ENCODE results near the gene CD55.

Gene CD55

GRCh38 chr1:207328004-207328403 lies 6.5 kb downstream of the CD55 start:
- DNase-seq (ENCODE audit: low spot score), result no peak
- no peak for FAIRE-seq

- DNase-seq (ENCODE audit: low spot score), result no peak
- no peak for FAIRE-seq
Measured at GRCh38 chr1:207328908-207329440, 7.5 kb downstream of the CD55 start.

DNA sequence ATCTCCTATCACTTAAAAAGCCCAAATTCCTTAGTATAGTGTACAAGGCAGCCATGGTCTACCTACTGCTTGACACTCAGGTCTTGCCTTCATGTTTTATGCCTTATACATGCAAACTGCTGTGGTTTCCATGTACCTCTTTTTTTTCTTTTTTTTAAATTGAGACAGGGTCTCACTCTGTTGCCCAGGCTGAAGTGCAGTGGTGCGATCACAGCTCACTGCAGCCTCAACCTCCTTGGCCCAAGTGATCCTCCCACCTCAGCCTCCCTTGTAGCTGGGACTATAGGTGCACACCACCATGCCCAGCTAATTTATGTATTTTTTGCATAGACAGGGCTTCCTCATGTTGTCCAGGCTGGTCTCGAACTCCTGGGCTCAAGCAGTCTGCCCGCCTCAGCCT lies 8.0 kb downstream of the CD55 start:
- FAIRE-seq, result no peak
- DNase-seq (ENCODE audit: low spot score), result no peak

GRCh38 chr1:207330011-207330710 lies 8.7 kb downstream of the CD55 start:
- no peak for DNase-seq (ENCODE audit: low spot score)
- FAIRE-seq, result no peak

DNA sequence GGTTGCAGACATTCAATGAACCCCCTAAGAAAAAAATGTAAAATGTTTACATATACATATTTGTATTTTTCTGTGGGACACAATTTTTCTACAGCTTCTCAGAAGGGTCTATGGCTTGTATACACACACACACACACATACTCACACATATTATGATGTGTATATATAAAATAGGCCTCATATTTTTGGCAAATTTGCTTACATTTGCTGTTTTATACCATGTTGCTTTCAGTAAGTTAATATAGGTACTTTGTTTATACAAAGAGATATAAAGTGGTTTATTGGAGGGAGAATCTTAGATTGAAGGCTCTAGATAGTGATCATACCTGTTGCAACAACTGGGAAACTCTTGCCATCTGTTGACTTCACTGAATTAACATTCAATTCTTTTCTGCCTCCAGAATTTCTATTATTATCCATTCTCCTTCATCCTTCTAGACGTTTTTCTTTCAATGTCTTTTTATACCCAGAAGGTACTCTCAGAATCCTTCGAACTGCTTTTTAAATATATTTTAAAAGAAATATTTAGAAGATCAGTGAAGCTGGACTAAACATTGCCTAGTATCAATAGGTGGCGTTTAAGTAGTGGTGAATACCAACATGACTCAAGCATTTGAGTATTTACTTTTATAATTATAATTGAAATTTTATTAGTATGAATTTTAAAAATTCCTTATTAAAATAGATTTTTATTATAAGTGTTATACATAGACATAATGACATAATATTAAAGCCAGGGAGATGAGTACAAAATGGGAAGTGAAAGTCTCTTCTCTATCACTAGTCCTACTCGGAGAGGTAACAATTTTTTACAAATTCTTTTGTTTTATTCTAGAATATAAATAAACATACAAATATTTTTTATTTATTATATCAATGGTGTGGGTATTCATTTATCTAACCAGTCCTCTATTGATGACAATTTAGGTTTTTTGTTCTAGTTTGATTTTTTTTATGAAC lies 10.2 kb downstream of the CD55 start:
- FAIRE-seq, result no peak
- DNase-seq (ENCODE audit: low spot score), result no peak

DNA sequence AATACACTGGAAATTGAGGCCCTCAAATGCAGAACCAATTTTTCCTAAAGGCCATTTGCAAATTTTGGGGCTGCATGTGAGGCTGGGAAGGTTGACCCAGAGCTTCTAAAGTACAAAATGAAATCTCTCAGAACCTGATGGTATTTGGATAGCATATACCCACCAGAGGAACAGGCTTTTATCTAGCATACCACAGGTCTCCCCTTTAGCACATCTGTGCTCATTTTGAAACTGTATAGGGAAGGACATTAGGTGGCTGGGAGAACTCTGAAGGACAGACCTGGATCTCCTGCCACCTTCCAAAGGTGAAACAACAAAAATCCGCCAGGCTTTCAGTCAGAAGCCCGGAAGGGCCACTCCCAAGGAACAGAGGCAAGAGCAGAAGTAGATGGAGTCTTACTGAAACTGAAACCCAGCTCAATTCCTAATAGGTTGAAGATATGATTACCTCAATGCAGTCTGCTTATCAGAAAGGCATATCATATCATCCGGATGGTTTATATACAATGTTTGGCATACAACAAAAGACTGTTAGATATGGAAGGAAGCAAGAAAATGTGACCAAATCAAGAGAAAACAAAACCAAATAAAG lies 11.6 kb downstream of the CD55 start:
- FAIRE-seq (no peak), DNase-seq (ENCODE audit: low spot score) (no peak)

- FAIRE-seq, result no peak
- DNase-seq (ENCODE audit: low spot score), result no peak
Measured at GRCh38 chr1:207333620-207334019, 12.1 kb downstream of the CD55 start.

- FAIRE-seq (no peak), DNase-seq (ENCODE audit: low spot score) (no peak)
Measured at GRCh38 chr1:207334337-207334736, 12.9 kb downstream of the CD55 start.

- DNase-seq (ENCODE audit: low spot score), result no peak
- FAIRE-seq, result no peak
Measured at GRCh38 chr1:207335138-207335537, 13.7 kb downstream of the CD55 start.

GRCh38 chr1:207335695-207336363 lies 14.4 kb downstream of the CD55 start:
- FAIRE-seq (no peak), DNase-seq (ENCODE audit: low spot score) (no peak)

GRCh38 chr1:207336559-207337467 lies 15.3 kb downstream of the CD55 start:
- FAIRE-seq, result no peak
- no peak for DNase-seq (ENCODE audit: low spot score)

DNA sequence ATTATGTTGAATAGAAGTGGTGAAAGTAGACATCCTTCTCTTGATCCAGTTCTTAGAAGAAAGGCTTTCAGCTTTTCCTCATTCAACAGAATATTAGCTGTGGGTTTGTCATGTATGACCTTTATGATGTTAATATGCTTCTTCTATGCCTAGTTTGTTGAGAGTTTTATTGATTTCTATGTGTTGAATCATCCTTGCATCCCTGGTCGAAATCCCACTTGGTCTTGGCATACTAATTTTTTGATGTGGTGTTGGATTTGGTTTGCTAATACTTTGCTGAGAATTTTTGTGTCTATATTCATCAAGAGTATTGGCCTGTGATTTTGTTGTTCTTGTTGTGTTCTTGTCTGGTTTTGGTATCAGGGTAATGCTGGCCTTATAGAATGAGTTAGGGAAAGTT lies 20.9 kb downstream of the CD55 start:
- FAIRE-seq, result no peak
- no peak for DNase-seq (ENCODE audit: low spot score)

DNA sequence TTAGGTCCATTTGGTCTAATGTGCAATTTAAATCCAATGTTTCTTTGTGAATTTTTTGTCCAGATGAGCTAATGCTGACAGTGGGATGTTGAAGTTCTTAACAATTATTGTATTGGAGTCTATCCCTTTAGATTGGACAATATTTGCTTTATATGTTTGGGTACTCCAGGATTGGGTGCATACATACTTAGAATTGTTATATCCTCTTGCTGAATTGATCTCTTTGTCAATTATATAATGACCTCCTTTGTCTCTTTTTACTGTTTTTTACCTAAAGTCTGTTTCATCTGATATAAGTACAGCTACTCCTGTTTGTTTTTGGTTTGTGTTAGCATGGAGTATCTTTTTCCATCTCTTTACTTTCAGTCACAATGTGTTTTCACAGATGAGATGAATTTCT lies 22.2 kb downstream of the CD55 start:
- DNase-seq (ENCODE audit: low spot score) (no peak), FAIRE-seq (no peak)

GRCh38 chr1:207344221-207344620 lies 22.7 kb downstream of the CD55 start:
- DNase-seq (ENCODE audit: low spot score), result no peak
- FAIRE-seq, result no peak

DNA sequence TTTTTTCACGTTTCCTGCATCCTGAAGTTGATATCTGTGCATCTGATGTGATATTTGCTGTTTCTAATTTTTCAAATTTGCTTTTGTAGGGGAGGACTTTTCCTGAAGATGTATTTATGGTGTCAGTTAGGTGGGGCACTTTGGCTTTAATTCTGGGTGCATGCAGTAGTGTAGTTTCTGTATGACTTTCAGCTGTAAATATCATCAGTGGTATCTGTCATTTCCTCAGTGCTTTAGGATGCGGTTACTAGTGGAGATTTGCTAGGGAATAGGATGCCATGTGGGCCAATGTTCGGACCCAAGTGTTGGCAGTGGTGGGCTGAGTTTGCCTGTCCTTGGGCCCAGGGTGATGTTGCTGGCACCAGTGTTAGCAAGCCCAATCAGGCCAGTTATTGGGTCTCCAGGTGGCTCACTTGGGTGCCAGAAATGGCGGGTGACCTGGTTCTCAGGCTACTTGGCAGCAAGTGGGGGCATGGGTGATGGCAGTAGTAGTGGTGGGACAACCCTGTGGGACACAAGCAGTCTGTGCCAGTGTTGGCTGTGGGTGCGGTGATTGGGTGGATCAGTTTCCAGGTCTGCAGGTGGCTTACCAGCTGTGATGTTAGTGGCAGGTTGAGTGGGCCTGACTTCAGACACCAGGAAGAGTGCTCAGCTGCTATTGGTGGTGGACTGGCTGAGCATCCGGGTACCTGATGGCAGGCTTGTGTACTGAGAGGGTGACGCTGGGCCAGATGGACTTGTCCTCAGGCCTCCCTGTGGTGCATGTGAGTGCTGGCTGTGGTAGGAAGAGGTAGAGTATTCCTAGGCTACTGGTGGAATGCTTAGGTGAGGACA lies 24.4 kb downstream of the CD55 start:
- DNase-seq (ENCODE audit: low spot score) (no peak), FAIRE-seq (no peak)

DNA sequence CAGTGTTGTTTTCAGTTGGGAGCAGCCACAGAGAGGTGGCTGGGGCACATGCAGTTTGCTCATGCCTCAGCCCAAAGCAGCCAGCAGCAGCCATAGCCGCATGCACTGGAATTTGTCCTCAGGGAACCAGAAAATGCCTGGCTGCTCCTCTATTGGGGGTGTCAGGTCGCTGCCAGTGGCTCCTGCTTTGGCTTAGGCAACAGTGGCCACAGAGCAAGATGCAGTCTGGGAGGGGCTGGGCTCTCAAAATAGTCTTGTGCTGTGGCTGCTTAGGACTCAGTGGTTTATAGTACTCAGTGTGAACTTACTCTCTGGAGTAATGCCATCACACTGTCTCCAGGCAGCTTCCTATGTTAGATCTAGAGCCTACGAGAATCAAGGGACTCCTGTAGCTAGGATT lies 25.0 kb downstream of the CD55 start:
- DNase-seq (ENCODE audit: low spot score) (no peak), FAIRE-seq (no peak)

DNA sequence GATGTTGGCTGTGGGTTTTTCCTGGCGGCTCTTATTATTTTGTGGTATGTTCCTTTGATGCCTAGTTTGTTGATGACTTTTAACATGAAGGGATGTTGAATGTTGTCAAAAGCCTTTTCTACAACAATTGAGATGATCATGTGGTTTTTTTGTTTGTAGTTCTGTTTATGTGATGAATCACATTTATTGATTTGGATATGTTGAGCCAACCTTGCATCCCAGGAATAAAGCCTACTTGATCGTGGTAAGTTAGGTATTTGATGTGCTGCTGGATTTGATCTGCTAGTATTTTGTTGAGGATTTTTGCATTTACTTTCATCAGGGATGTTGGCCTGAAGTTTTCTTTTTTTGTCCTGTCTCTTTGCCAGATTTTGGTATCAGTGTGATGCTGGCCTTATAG lies 28.5 kb downstream of the CD55 start:
- DNase-seq (ENCODE audit: low spot score), result no peak
- FAIRE-seq, result no peak

DNA sequence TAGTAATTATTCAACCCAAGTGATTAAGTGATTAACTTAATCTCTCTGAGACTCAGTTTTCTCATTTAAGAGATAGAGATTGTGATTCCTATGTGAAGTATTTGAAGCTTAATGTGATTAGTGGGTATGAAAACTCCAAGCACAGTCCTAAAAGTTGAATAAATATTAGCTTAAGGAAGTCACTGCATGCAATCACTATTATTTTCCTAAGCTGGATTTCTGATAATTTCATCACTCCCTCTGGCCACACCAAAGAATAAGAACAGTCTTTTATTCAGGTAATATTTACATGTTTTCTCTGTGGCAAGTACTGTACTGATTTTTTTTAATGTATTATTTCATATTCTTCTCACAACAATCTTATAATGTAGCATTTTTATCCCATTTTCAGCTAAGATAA lies 31.1 kb downstream of the CD55 start:
- DNase-seq (ENCODE audit: low spot score) (no peak), FAIRE-seq (no peak)

DNA sequence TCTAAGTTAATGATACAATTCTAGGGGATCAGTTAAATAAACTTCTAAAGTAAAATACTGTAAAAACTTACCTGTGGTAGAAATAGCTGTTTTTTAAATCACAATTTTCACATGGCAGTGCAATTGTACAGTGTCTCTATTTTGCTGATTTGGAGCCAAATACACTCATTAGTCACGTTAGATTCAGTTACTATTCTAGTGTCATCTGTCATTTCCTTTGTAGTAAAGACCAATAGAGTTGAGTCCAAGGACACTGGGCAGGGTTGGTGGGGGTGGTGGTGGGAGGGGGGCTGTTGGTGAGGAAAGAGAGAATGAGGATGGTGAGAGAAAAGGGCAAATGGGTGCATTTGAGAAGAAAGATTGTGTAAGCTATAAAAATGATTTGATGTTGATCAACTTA lies 33.6 kb downstream of the CD55 start:
- no peak for DNase-seq (ENCODE audit: low spot score)
- no peak for FAIRE-seq

All from RCC 7860 (cell line).